Calu3 (cell line): Measurements from ENCODE around the gene ANAPC13. TPM values are rescaled to one million over a fixed set of nuclear protein-coding genes. Genes with fewer than 3 reads are reported as not detected.

Experiments used
- Bru-seq: library from RNA; stranded (reverse); fragments of 400-500 nt; gene quantifications from one replicate; lab custom pipeline; 2021; lab: Mats Ljungman, UMichigan
- BruChase-seq, 2 experiments: library from RNA; stranded (reverse); fragments of 400-500 nt; gene quantifications; one replicate each; lab custom pipeline; 2021; lab: Mats Ljungman, UMichigan
- BruUV-seq: library from RNA; stranded (reverse); fragments of 400-500 nt; replicated peaks from 2 replicates; lab custom pipeline; 2021; lab: Mats Ljungman, UMichigan
- CTCF ChIA-PET: fragments of 300-600 bp; sonication (Branson Sonifier 250); formaldehyde crosslinking; loops from one replicate; lab custom pipeline; 2022; ENCODE audit warnings: antibody characterized with exemption; lab: Charles Lee
- DNase-seq: peaks from one replicate; pipeline ENCODE4 v3.0.0; 2022
- H3K27ac Mint-ChIP-seq: one replicate; pipeline ENCODE4 v1.8.0; 2022; ENCODE audit warnings: mixed read lengths; ENCODE audit not compliant: unreplicated experiment
- H3K27me3 Mint-ChIP-seq: one replicate; pipeline ENCODE4 v1.8.0; 2022; ENCODE audit warnings: mixed read lengths; ENCODE audit not compliant: unreplicated experiment
- H3K36me3 Mint-ChIP-seq: one replicate; pipeline ENCODE4 v1.8.0; 2022; ENCODE audit warnings: mild to moderate bottlenecking, moderate library complexity, mixed read lengths; ENCODE audit not compliant: insufficient read depth, unreplicated experiment
- H3K4me1 Mint-ChIP-seq: one replicate; pipeline ENCODE4 v1.8.0; 2022; ENCODE audit warnings: mild to moderate bottlenecking, low read depth, mixed read lengths; ENCODE audit not compliant: unreplicated experiment
- H3K4me3 Mint-ChIP-seq: one replicate; pipeline ENCODE4 v1.8.0; 2022; ENCODE audit warnings: mild to moderate bottlenecking, low read depth, moderate library complexity, mixed read lengths; ENCODE audit not compliant: unreplicated experiment
- H3K9me3 Mint-ChIP-seq: one replicate; pipeline ENCODE4 v1.8.0; 2022; ENCODE audit warnings: low read depth, mixed read lengths; ENCODE audit not compliant: unreplicated experiment
- intact Hi-C: fragments of 100-400 bp; cut with micrococcal nuclease; formaldehyde crosslinking; loops from one replicate; pipeline ENCODE4 v1.10.0; 2022; ENCODE audit not compliant: unreplicated experiment
- long read RNA-seq: library from polyadenylated mRNA; stranded (forward); transcript quantifications from one replicate; pipeline ENCODE4 v2.0.0, GENCODE V29; 2022
- total RNA-seq: library from RNA; stranded (reverse); gene quantifications from 2 replicates; pipeline ENCODE4 v1.2.3, GENCODE V29; 2022
- TF ChIP-seq, protein P1 (sequence below): fragments of 200-600 bp; IDR thresholded peaks from one replicate; pipeline ENCODE4 v1.8.0; 2022; ENCODE audit warnings: antibody characterized with exemption; ENCODE audit not compliant: unreplicated experiment

ANAPC13 gene, protein sequence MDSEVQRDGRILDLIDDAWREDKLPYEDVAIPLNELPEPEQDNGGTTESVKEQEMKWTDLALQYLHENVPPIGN
- total RNA-seq: 49.2 and 51.3 TPM in 2 replicates
- Bru-seq, nascent RNA: percentile 83 among the genes with signal in this experiment
- percentile 89 among the genes with signal in this experiment for BruChase-seq, experiment 1, labeled RNA remaining after a 6-hour chase
- BruChase-seq, experiment 2, labeled RNA remaining after a 2-hour chase: percentile 91 among the genes with signal in this experiment
- long read RNA-seq, transcript ANAPC13-203 (2 exons, 686 nt): minor isoform, 5 of 174 reads
- long read RNA-seq, transcript ANAPC13-201 (3 exons, 1,209 nt): major isoform, 111 of 174 reads
- long read RNA-seq, transcript ANAPC13-204 (3 exons, 1,840 nt): minor isoform, 55 of 174 reads
- long read RNA-seq, partial matches to known transcripts: 0 of 174 reads
- long read RNA-seq, other reads (novel, unspliced or antisense): 0 of 174 reads

DNA sequence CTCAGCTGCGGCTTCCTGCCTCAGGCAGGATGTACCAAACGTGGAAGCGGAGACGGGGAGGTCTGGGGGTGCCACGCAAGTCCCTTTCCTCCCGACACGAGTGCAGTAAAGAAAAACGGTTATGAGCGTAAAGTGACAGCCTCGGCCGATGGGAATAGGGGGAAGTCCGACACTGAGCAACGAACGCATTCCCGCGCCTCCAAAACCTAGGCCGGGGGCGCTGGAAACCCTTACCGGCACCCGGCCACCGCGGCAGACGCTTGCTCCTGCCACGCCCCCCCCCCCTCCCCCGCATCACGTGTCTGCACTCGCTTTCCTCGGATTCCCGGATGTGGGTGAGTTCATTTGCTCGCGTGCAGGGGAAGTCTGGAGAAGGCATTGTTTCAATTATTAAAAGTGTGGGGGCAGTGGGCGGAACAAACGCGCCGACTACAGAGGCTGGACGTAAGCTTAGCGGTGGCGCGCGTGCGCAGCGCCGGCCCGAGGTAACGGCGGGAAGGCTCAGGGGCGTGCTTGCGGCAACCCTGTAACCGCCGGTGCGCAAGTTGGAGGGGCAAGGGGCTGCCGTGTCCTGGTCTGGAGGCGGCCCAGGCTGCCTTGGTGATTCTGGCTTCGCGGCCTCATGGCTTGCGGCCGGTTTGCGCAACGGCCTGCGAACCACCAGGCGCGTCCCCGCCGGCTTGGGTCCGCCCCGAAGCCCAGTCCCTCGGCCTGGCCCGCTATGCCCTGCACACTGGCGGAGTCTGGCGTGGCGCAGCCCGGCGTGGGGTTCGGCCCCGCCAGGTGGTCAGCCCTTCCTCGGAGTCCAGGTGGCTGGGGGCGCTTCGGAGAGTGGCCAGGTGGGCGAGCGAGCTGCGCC is at the start of gene ANAPC13, which contains the start of gene CEP63:
Gene ANAPC13, minus strand, starts transcription at position 268 of the 859 bp plus-strand sequence. CDS start 3,081 bp downstream, outside the sequence.
Gene CEP63, plus strand, starts transcription at position 340 of the 859 bp plus-strand sequence. CDS start 9,264 bp downstream, outside the sequence.
- Mint-ChIP-seq H3K36me3 (peaks cover 39% of the 10 kb centered on the region), H3K27me3 (no peaks in the 10 kb centered on the region), H3K27ac (peak within 1 kb of the TSS; percentile 86), H3K4me1 (peaks cover 39% of the 10 kb centered on the region), H3K9me3 (no peaks in the 10 kb centered on the region), H3K4me3 (peak within 1 kb of the TSS; percentile 74)
- DNase-seq: peak; percentile 98
- intact Hi-C loops: loop anchor here (5.0 kb wide), 1 partner anchor 284 kb away; no protein-coding TSS in a partner anchor
- no TSS peak for BruUV-seq
- TF ChIP-seq, protein P1, sequence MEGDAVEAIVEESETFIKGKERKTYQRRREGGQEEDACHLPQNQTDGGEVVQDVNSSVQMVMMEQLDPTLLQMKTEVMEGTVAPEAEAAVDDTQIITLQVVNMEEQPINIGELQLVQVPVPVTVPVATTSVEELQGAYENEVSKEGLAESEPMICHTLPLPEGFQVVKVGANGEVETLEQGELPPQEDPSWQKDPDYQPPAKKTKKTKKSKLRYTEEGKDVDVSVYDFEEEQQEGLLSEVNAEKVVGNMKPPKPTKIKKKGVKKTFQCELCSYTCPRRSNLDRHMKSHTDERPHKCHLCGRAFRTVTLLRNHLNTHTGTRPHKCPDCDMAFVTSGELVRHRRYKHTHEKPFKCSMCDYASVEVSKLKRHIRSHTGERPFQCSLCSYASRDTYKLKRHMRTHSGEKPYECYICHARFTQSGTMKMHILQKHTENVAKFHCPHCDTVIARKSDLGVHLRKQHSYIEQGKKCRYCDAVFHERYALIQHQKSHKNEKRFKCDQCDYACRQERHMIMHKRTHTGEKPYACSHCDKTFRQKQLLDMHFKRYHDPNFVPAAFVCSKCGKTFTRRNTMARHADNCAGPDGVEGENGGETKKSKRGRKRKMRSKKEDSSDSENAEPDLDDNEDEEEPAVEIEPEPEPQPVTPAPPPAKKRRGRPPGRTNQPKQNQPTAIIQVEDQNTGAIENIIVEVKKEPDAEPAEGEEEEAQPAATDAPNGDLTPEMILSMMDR: no peak
- CTCF ChIA-PET: interaction anchor here (0.5 to 2.3 kb wide), 15 partner anchors 9 to 1064 kb away, joined by 3 to 8 read pairs (median 4); partner anchors contain the start of gene AMOTL2

DNA sequence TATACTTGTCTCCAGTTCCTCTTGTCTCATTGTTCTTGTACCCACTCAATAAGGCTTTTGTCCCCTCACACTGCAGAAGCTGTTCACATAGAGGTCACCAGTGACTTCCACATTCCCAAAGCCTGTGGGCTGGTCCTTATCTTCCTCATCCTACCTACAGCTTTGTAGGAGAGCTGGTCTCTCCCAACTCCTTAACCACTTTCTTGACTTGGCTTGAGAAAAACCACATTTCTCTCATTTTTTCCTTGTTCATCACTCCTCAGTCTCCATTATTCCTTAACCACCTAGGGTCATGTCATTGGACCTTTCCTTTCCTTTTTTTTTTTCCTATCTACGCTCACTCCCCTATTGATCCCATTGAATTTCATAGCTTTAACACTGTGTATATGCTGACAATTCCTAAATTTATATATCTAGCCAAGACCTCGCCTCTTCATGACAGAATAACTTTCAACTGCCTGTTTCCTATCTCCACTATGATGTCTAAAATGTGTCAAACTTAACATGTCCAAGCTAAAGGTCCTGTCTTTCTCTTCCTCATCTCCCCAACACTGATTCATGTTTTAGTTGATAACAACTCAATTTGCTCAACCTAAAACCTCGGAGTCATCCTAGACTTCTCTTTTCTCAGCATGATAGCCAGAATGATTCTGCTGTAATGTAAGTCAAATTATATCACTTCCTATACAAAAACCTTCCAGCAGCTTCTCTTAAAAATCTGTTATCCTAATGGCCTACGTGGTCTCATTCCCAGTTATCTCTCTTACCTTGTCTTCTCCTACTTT is 49.6 kb upstream of the ANAPC13 start:
- Mint-ChIP-seq H3K27ac (no peak overlapping the region), H3K9me3 (no peaks in the 10 kb centered on the region), H3K4me3 (no peak overlapping the region), H3K4me1 (no peaks in the 10 kb centered on the region), H3K27me3 (no peaks in the 10 kb centered on the region), H3K36me3 (no peaks in the 10 kb centered on the region)
- no peak for DNase-seq
- BruUV-seq: no TSS peak
- TF ChIP-seq, protein P1: no peak
- intact Hi-C loops: no loop called here
- CTCF ChIA-PET: interaction anchor here (0.7 kb wide), 1 partner anchor 321 kb away, joined by 3 read pairs; no protein-coding TSS in a partner anchor

DNA sequence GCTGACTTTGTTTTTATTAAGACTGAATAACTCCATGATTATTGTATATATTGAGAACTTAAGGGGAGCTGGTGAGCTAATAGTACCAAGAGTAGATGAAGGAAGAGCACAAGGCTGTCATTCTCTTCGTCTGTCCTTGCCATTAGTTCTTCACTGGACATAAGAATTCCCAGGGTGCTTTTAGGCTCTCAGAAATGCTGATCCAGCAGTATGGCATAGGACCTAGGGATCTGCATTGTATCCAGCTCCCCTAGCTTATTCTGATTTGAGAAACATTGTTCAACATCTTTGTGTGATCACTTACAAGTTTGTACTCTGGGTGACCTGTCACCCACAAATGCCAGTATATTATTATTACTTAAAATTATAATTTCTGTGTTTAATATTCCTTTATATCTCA is 47.7 kb upstream of the ANAPC13 start:
- H3K4me1 Mint-ChIP-seq: no peaks in the 10 kb centered on the region
- no peak overlapping the region for H3K27ac Mint-ChIP-seq
- H3K36me3 Mint-ChIP-seq: no peaks in the 10 kb centered on the region
- no TSS peak for BruUV-seq
- no peaks in the 10 kb centered on the region for H3K9me3 Mint-ChIP-seq
- no peak overlapping the region for H3K4me3 Mint-ChIP-seq
- CTCF ChIA-PET: no interaction called here
- DNase-seq: no peak
- intact Hi-C loops: no loop called here
- H3K27me3 Mint-ChIP-seq: no peaks in the 10 kb centered on the region
- TF ChIP-seq, protein P1: no peak
